Omental fat pad (tissue), 4 donors: ENCODE data around the gene UBE2L3. TPM values are rescaled to one million over a fixed set of nuclear protein-coding genes. Genes with fewer than 3 reads are reported as not detected.

Source experiments
- ATAC-seq: fragments of 150-250 bp; one replicate; pipeline ENCODE4 v1.9.1; 2016; ENCODE audit warnings: mild to moderate bottlenecking, moderate library complexity; ENCODE audit not compliant: low FRiP score
- DNase-seq: peaks from one replicate; pipeline ENCODE4 v3.0.0-alpha.2; 2019; ENCODE audit warnings: low spot score
- small RNA-seq: library from RNA; depleted of rRNA; stranded (forward); fragments of <200 nt; gene quantifications from one replicate; pipeline ENCODE3, GENCODE V24; 2016
- total RNA-seq, 4 donors: library from RNA; depleted of rRNA; stranded (reverse); fragments of >200 nt; gene quantifications; one replicate each; pipeline ENCODE4 v1.1.0, GENCODE V29; 2016
- TF ChIP-seq, protein P1 (sequence below), 3 donors: fragments of 450-650 bp; IDR thresholded peaks; one replicate each; pipeline ENCODE4 v1.5.1; 2016 to 2017; ENCODE audit warnings: antibody characterized with exemption in 3 of 3, mild to moderate bottlenecking in 3 of 3, moderate library complexity in 2 of 3

The UBE2L3 gene
- total RNA-seq, 4 donors from 2014 or later: 38.9 to 49.7 (median 44.0) TPM

- ATAC-seq: no peak
- no peak for DNase-seq
- TF ChIP-seq, protein P1, sequence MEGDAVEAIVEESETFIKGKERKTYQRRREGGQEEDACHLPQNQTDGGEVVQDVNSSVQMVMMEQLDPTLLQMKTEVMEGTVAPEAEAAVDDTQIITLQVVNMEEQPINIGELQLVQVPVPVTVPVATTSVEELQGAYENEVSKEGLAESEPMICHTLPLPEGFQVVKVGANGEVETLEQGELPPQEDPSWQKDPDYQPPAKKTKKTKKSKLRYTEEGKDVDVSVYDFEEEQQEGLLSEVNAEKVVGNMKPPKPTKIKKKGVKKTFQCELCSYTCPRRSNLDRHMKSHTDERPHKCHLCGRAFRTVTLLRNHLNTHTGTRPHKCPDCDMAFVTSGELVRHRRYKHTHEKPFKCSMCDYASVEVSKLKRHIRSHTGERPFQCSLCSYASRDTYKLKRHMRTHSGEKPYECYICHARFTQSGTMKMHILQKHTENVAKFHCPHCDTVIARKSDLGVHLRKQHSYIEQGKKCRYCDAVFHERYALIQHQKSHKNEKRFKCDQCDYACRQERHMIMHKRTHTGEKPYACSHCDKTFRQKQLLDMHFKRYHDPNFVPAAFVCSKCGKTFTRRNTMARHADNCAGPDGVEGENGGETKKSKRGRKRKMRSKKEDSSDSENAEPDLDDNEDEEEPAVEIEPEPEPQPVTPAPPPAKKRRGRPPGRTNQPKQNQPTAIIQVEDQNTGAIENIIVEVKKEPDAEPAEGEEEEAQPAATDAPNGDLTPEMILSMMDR (IDR thresholded peaks at IDR 0.05): no peak
Observed at GRCh38 chr22:21665047-21665851, 97.7 kb downstream of the UBE2L3 start.

DNA sequence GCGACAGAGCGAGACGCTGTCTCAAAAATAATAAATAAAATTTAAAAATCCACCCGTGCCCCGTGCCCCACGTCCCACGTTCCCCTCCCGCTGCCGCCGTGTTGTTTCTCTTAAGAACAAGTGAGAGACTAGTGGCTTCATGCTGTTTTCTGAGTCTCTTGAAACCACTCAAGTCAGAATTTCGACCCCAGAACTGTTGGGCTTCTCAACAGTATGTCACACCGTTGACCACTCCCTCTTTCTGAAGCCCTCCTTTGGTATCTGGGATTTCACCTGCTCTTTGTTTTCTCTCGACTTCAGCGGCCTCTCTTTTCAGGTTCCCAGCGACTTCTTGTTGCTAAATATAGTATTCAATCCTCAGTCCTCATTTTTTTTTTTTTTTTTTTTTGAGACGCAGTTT lies 99.3 kb downstream of the UBE2L3 start:
- DNase-seq (no peak), ATAC-seq (no peak)
- TF ChIP-seq, protein P1 (IDR thresholded peaks at IDR 0.05): no peak

GRCh38 chr22:21669026-21669425 lies 101.5 kb downstream of the UBE2L3 start:
- no peak for DNase-seq
- no peak for ATAC-seq
- TF ChIP-seq, protein P1 (IDR thresholded peaks at IDR 0.05): no peak

DNA sequence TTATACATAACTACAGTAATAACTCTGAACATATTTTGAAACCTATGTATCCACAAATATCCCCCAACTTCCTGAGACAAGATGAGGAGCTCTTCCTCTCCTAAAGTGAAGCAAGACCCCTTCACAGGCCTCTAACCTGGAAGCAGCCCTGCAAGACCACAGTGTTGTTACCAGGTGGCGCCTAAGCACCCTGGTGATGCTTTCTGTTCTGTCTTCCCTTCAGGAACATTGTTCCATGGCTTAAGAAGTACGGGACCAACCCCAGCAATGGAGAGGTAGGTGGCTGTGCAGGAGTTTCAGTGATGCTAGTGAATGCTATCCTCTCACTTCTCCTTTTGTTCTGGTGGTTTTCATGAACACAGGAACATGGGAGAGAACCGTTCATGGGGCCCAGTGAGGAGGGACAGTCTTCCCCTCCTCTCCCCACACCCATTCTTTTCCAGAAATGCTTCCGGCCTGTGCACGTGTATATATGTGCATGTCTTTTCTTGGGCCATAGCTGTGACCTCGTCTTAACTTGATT lies 104.7 kb downstream of the UBE2L3 start:
- DNase-seq (no peak), ATAC-seq (no peak)
- TF ChIP-seq, protein P1 (IDR thresholded peaks at IDR 0.05): no peak

Small RNA genes lying within 50 kb of the gene (small RNA-seq; reads per million reads assigned to genes)
- 0.77 reads per million for gene MIR301B
- gene RF00492: not detected
- not detected for gene RN7SKP221

Other genes starting within 250 kb of the UBE2L3 start
- gene RIMBP3B, start 184.0 kb upstream of the UBE2L3 start, total RNA-seq: not detected
- 1 to 10 TPM; 4.4 to 9.2 (median 5.6) TPM for gene HIC2, start 150.3 kb upstream of the UBE2L3 start, total RNA-seq
- 1 to 10 TPM in 2 of 4 donors, under 1 TPM in 2; 0.31 to 3.8 (median 0.87) TPM for gene TMEM191C, start 100.3 kb upstream of the UBE2L3 start, total RNA-seq
- gene RIMBP3C, start 16.3 kb upstream of the UBE2L3 start, total RNA-seq: under 1 TPM in 1 of 4 donors, not detected in 3; 0.31 TPM
- gene YDJC, start 62.3 kb downstream of the UBE2L3 start, total RNA-seq: 10 to 100 TPM; 14.3 to 33.3 (median 17.1) TPM
- gene CCDC116, start 65.0 kb downstream of the UBE2L3 start, total RNA-seq: under 1 TPM in 3 of 4 donors, not detected in 1; 0.31 to 0.46 (median 0.36) TPM
- 10 to 100 TPM; 16.3 to 49.4 (median 34.0) TPM for gene SDF2L1, start 74.6 kb downstream of the UBE2L3 start, total RNA-seq
- gene PPIL2, start 98.3 kb downstream of the UBE2L3 start, total RNA-seq: 10 to 100 TPM; 22.8 to 33.6 (median 28.0) TPM
- gene YPEL1, start 168.1 kb downstream of the UBE2L3 start, total RNA-seq: 1 to 10 TPM; 2.0 to 5.4 (median 3.7) TPM